Progenitor cell of endocrine pancreas (in vitro differentiated cells): ENCODE results near the gene PCLO. TPM values are rescaled to one million over a fixed set of nuclear protein-coding genes. Genes with fewer than 3 reads are reported as not detected.

Source experiments
- DNase-seq: peaks from one replicate; pipeline ENCODE4 v3.0.0; 2021; ENCODE audit warnings: low spot score; ENCODE audit not compliant: unreplicated experiment
- H3K27ac Mint-ChIP-seq: 2 replicates; pipeline ENCODE4 v1.8.0; 2021; ENCODE audit warnings: mild to moderate bottlenecking, moderate library complexity, mixed read lengths
- H3K27me3 Mint-ChIP-seq: 2 replicates; pipeline ENCODE4 v1.8.0; 2021; ENCODE audit warnings: mixed read lengths
- H3K36me3 Mint-ChIP-seq: 2 replicates; pipeline ENCODE4 v1.8.0; 2022; ENCODE audit warnings: mixed read lengths; ENCODE audit not compliant: insufficient read depth
- H3K4me1 Mint-ChIP-seq: 2 replicates; pipeline ENCODE4 v1.8.0; 2021; ENCODE audit warnings: low read depth, mixed read lengths
- H3K4me3 Mint-ChIP-seq: 2 replicates; pipeline ENCODE4 v1.8.0; 2021; ENCODE audit warnings: low read depth, mild to moderate bottlenecking, moderate library complexity, mixed read lengths
- H3K9me3 Mint-ChIP-seq: 2 replicates; pipeline ENCODE4 v1.8.0; 2021; ENCODE audit warnings: low read depth, mixed read lengths
- total RNA-seq: library from RNA; stranded (reverse); gene quantifications from 2 replicates; pipeline ENCODE4 v1.2.1, GENCODE V29; 2021
- TF ChIP-seq, protein P1 (sequence below): fragments of 200-600 bp; sonication (generic); IDR thresholded peaks from one replicate; pipeline ENCODE4 v1.5.0; 2021; ENCODE audit warnings: antibody characterized with exemption, mild to moderate bottlenecking; ENCODE audit not compliant: unreplicated experiment

Gene PCLO
- total RNA-seq, 1 donor from 2014 or later: 11.9 TPM

DNA sequence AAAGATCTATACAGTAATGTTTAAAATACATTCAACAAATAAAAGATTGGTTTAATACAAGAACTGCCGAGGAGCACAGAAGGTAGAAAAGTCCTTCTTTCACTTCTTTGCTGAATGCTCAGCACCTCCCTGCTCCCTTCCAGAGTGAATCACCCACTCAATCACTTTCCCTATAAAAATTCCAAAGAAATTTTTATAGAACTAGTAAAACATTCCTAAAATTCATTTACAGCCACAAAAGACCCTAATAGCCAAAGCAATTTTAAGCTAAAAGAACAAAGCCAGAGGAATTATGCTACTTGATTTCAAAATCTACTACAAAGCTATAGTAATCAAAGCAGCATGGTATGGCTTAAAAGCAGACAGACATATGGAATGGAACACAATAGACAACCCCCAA is 320.9 kb downstream of the PCLO start:
- DNase-seq: no peak
- Mint-ChIP-seq H3K4me1 (peaks cover 4% of the 10 kb centered on the region), H3K27me3 (no peaks in the 10 kb centered on the region), H3K9me3 (peaks cover 3% of the 10 kb centered on the region), H3K27ac (no peak overlapping the region), H3K36me3 (no peaks in the 10 kb centered on the region), H3K4me3 (no peak overlapping the region)
- TF ChIP-seq, protein P1, sequence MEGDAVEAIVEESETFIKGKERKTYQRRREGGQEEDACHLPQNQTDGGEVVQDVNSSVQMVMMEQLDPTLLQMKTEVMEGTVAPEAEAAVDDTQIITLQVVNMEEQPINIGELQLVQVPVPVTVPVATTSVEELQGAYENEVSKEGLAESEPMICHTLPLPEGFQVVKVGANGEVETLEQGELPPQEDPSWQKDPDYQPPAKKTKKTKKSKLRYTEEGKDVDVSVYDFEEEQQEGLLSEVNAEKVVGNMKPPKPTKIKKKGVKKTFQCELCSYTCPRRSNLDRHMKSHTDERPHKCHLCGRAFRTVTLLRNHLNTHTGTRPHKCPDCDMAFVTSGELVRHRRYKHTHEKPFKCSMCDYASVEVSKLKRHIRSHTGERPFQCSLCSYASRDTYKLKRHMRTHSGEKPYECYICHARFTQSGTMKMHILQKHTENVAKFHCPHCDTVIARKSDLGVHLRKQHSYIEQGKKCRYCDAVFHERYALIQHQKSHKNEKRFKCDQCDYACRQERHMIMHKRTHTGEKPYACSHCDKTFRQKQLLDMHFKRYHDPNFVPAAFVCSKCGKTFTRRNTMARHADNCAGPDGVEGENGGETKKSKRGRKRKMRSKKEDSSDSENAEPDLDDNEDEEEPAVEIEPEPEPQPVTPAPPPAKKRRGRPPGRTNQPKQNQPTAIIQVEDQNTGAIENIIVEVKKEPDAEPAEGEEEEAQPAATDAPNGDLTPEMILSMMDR: no peak

DNA sequence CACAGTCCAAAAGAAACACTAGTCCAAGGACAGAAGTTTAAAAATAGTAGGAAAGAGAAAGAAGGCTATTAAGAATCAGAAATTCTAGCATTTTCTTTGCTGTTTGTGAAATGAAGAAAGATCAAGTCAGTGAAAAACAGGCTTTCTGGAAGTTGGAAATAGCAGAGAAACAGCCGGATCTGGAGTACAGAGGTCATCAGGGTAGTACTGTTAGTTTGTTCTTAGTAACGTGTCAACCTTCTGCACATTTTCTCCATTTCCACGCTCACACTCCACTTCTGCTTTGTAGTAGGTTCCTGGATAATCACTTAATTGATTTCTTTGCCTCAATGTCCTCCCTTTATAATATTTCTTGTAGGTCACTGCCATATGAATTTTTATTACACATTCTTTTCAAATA is 322.6 kb downstream of the PCLO start:
- TF ChIP-seq, protein P1: no peak
- no peak overlapping the region for H3K27ac Mint-ChIP-seq
- H3K9me3 Mint-ChIP-seq: peaks cover 3% of the 10 kb centered on the region
- DNase-seq: no peak
- H3K36me3 Mint-ChIP-seq: no peaks in the 10 kb centered on the region
- no peaks in the 10 kb centered on the region for H3K27me3 Mint-ChIP-seq
- peaks cover 4% of the 10 kb centered on the region for H3K4me1 Mint-ChIP-seq
- no peak overlapping the region for H3K4me3 Mint-ChIP-seq

DNA sequence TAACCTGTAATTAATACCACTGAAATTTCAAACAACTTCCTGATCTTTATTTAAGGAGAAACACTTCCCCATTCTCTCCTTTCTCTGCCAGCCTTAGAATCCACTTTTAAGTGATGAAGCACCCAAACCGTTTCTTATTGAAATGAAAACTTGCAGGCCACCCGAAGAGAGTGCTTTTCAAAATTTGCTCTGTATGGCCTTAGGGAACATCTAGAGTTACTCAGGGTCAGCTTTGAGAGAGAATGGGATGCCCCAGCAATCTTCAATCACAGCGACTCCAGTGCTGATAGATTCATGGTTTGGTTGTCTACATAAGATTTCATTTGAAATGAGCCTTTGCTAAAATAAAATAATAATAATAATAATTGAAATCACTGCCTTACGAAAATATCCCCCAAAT is 323.1 kb downstream of the PCLO start:
- Mint-ChIP-seq H3K4me3 (no peak overlapping the region), H3K36me3 (no peaks in the 10 kb centered on the region), H3K27me3 (no peaks in the 10 kb centered on the region), H3K27ac (no peak overlapping the region), H3K9me3 (peaks cover 3% of the 10 kb centered on the region), H3K4me1 (peaks cover 4% of the 10 kb centered on the region)
- no peak for DNase-seq
- TF ChIP-seq, protein P1: no peak

DNA sequence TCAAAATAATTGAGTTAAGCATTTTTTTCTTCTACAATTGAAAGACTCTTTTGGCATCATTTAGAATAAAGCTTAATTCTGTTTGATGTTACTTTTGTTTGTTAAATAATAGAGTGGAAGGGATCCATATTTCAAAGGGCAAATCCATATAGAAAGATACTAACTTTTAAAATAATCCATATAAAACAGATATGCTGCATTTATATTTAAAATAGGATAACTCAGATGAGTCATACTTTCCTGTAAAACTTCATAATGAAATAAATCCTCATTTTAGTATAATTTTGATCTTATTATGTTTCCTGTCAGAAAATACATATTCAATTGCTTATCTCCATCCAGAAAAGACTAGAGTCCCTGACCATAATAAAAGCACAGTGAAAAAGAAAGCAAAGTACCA is 323.6 kb downstream of the PCLO start:
- TF ChIP-seq, protein P1: no peak

DNA sequence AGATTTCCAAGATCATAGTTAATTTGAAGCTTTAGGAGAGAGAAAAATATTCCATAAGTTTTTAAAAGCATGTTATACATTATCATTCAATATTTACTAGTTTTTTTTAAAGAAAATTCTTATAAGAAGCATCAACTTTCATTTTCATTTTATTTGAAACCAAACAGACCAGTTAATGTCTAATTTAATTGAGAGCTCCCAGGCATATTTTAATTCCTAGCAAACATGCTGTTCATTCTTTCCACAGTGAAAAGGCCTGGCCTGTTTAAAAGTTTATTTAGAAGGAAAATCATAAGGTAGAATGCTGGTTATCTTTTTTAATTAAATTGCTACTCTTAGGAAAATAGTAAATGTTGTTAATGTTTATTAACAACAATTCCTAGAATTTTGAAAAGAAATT is 324.4 kb downstream of the PCLO start:
- H3K36me3 Mint-ChIP-seq: no peaks in the 10 kb centered on the region
- TF ChIP-seq, protein P1: no peak
- H3K27ac Mint-ChIP-seq: no peak overlapping the region
- H3K9me3 Mint-ChIP-seq: peaks cover 3% of the 10 kb centered on the region
- H3K27me3 Mint-ChIP-seq: no peaks in the 10 kb centered on the region
- peaks cover 6% of the 10 kb centered on the region for H3K4me1 Mint-ChIP-seq
- DNase-seq: no peak
- no peak overlapping the region for H3K4me3 Mint-ChIP-seq

More for the DNA sequence above, 323.6 kb downstream of the PCLO start:
- Mint-ChIP-seq H3K27me3 (no peaks in the 10 kb centered on the region), H3K4me1 (peaks cover 4% of the 10 kb centered on the region), H3K36me3 (no peaks in the 10 kb centered on the region), H3K9me3 (peaks cover 3% of the 10 kb centered on the region), H3K4me3 (no peak overlapping the region), H3K27ac (no peak overlapping the region)
- no peak for DNase-seq
